Neural progenitor cell (in vitro differentiated cells): Measurements from ENCODE around the gene TP53BP2.
"Not testable (repeated sequence)": the region's sequence is repeated elsewhere in the genome, so short reads cannot be mapped to it uniquely, and the experiment has no call there.

Source experiments
- EZH2 ChIP-seq: fragments of 200-600 bp; sonication (generic); IDR thresholded peaks from 2 replicates; pipeline ENCODE4 v1.6.1; 2017; ENCODE audit warnings: antibody characterized with exemption, mild to moderate bottlenecking, moderate library complexity
- EZH2phosphoT487 ChIP-seq: fragments of 200-600 bp; sonication (generic); IDR thresholded peaks from 2 replicates; pipeline ENCODE4 v1.6.1; 2017; ENCODE audit warnings: antibody characterized with exemption
- TF ChIP-seq, protein P1 (sequence below): fragments of 200-600 bp; sonication (generic); IDR thresholded peaks from 2 replicates; pipeline ENCODE4 v1.5.1; 2017; ENCODE audit warnings: antibody characterized with exemption, mild to moderate bottlenecking

DNA sequence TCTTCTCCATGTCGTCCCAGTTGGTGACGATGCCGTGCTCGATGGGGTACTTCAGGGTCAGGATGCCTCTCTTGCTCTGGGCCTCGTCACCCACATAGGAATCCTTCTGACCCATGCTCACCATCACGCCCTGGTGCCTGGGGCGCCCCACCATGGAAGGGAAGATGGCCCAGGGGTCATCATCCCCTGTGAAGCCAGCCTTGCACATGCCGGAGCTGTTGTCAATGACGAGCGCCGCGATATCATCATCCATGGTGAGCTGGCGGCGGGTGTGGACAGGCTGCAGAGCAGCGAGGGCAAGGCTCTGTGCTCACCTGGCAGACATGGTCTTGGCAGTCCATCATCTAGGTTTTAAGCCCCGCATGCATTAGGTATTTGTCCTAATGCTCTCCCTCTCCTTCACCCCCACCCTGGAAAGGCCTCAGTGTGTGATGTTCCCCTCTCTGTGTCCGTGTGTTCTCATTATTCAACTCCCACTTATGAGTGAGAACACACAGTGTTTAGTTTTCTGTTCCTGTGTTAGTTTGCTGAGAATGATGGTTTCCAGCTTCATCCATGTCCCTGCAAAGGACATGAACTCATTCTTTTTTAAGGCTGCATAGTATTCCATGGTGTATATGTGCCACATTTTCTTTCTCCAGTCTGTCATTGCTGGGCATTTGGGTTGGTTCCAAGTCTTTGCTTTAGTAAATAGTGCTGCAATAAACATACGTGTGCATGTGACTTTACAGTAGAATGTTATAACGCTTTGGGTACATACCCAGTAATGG lies 19.0 kb upstream of the TP53BP2 start:
- not testable (repeated sequence) for TF ChIP-seq EZH2phosphoT487, EZH2
- TF ChIP-seq, protein P1, sequence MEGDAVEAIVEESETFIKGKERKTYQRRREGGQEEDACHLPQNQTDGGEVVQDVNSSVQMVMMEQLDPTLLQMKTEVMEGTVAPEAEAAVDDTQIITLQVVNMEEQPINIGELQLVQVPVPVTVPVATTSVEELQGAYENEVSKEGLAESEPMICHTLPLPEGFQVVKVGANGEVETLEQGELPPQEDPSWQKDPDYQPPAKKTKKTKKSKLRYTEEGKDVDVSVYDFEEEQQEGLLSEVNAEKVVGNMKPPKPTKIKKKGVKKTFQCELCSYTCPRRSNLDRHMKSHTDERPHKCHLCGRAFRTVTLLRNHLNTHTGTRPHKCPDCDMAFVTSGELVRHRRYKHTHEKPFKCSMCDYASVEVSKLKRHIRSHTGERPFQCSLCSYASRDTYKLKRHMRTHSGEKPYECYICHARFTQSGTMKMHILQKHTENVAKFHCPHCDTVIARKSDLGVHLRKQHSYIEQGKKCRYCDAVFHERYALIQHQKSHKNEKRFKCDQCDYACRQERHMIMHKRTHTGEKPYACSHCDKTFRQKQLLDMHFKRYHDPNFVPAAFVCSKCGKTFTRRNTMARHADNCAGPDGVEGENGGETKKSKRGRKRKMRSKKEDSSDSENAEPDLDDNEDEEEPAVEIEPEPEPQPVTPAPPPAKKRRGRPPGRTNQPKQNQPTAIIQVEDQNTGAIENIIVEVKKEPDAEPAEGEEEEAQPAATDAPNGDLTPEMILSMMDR, result not testable (repeated sequence)
